Measurements from ENCODE around the gene KCNAB2.
A peak's percentile ranks its signal among the peaks of the same experiment; 100 is the strongest.

KCNAB2 gene

GRCh38 chr1:6145396-6145750 lies 99.7 kb downstream of the KCNAB2 start:
- no peak for TF ChIP-seq CTCF (IDR thresholded peaks at IDR 0.05; ENCODE audit: low read depth, low read length)
- no peak for DNase-seq (ENCODE audit: low read depth in 2 of 2)
- H3K4me3 ChIP-seq (replicated peaks in 1 of 2; ENCODE audit: low read depth in 2 of 2, low read length in 2 of 2), result no peak overlapping the region

- no peak for DNase-seq (ENCODE audit: low read depth in 2 of 2)
- H3K4me3 ChIP-seq (replicated peaks in 1 of 2; ENCODE audit: low read depth in 2 of 2, low read length in 2 of 2), result no peak overlapping the region
- no peak for TF ChIP-seq CTCF (IDR thresholded peaks at IDR 0.05; ENCODE audit: low read depth, low read length)
Observed at GRCh38 chr1:6145864-6146410, 100.2 kb downstream of the KCNAB2 start.

- H3K4me3 ChIP-seq (replicated peaks in 1 of 2; ENCODE audit: low read depth in 2 of 2, low read length in 2 of 2), result no peak overlapping the region
- no peak for TF ChIP-seq CTCF (IDR thresholded peaks at IDR 0.05; ENCODE audit: low read depth, low read length)
- peak; percentile 24 to 26 for DNase-seq (ENCODE audit: low read depth in 2 of 2)
Observed at GRCh38 chr1:6148497-6149241, 103.0 kb downstream of the KCNAB2 start.

GRCh38 chr1:6149597-6149996 lies 103.9 kb downstream of the KCNAB2 start:
- no peak for TF ChIP-seq CTCF (IDR thresholded peaks at IDR 0.05; ENCODE audit: low read depth, low read length)
- H3K4me3 ChIP-seq (replicated peaks in 1 of 2; ENCODE audit: low read depth in 2 of 2, low read length in 2 of 2), result no peak overlapping the region
- DNase-seq (ENCODE audit: low read depth in 2 of 2), result no peak

- TF ChIP-seq CTCF (IDR thresholded peaks at IDR 0.05; ENCODE audit: low read depth, low read length), result no peak
- DNase-seq (ENCODE audit: low read depth in 2 of 2), result no peak
- no peak overlapping the region for H3K4me3 ChIP-seq (replicated peaks in 1 of 2; ENCODE audit: low read depth in 2 of 2, low read length in 2 of 2)
Observed at GRCh38 chr1:6150006-6150938, 104.6 kb downstream of the KCNAB2 start.

All from cardiac fibroblast (primary cell).